HG02885 (cell line): ENCODE results near the gene TEAD2.

Source experiments
- ATAC-seq: cut with Tn5 transposase; IDR thresholded peaks from one replicate; pipeline ENCODE4 v1.9.1; 2021; ENCODE audit warnings: mild to moderate bottlenecking; ENCODE audit not compliant: unreplicated experiment, poor library complexity

TEAD2 gene

GRCh38 chr19:49297403-49297802 lies 64.8 kb downstream of the TEAD2 start:
- ATAC-seq: no peak

- ATAC-seq: no peak
These were observed 66.9 kb downstream of the TEAD2 start for GRCh38 chr19:49295208-49295880.

GRCh38 chr19:49294401-49294800 lies 67.8 kb downstream of the TEAD2 start:
- ATAC-seq: no peak
